Ovary (tissue), 3 donors: ENCODE measurements around the gene BRSK2.

Source experiments
- CTCF ChIP-seq, 3 donors: fragments of 450-650 bp in 2 of 3; fragments of 200-600 bp in 1 of 3; IDR thresholded peaks; one replicate each; pipeline versions ENCODE4 v1.5.1 to v1.8.0; 2016 to 2022; ENCODE audit warnings: antibody characterized with exemption in 3 of 3, mild to moderate bottlenecking in 1 of 3
- POLR2A ChIP-seq: fragments of 450-650 bp; IDR thresholded peaks from one replicate; pipeline ENCODE4 v1.6.1; 2017; ENCODE audit warnings: antibody characterized with exemption, mild to moderate bottlenecking, moderate library complexity
- donor health status: DM: no; HTN: no; CAD: no.

- no peak for TF ChIP-seq POLR2A
- TF ChIP-seq CTCF (IDR thresholded peaks at IDR 0.05): no peak
Measured at GRCh38 chr11:1456596-1457325, 67.0 kb downstream of the BRSK2 start.
